ENCODE results near the gene WWOX. TPM values are rescaled to one million over a fixed set of nuclear protein-coding genes. Genes with fewer than 3 reads are reported as not detected.

WWOX gene
- total and polyA plus RNA-seq, 3 donors from 2014 or later, result 20.6 to 76.7 (median 64.1) TPM

DNA sequence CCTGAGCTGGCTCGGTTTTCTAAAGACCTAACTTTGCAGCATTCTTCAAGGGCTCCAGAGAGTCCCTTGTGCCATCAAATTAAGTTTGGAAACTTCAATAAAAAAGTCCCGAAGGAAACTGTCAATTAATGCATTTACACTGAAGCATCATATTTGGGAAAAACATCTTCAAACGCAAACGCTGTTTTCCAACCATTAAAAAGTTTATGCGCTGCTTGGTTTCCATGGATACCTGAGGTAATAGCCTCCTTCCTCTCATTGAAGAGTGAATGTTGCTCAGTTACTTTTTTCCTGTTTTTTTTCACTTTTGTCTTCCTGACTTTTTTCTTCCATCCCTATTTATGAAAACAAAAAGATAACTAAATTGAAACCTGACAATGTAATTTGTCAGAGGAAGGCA is 1102.0 kb downstream of the WWOX start:
- Histone ChIP-seq H3K4me1 (peaks cover 6% of the 10 kb centered on the region), H3K9me3 (no peaks in the 10 kb centered on the region), H3K27ac (no peak overlapping the region), H3K36me3 (ENCODE audit: low read depth, missing control alignments) (no peaks in the 10 kb centered on the region), H3K4me3 (no peak overlapping the region), H3K27me3 (no peaks in the 10 kb centered on the region)
- 68 to 73% methylated on average over 5 of the region's 5 CpGs for WGBS, 2 donors
- TF ChIP-seq, protein P1, sequence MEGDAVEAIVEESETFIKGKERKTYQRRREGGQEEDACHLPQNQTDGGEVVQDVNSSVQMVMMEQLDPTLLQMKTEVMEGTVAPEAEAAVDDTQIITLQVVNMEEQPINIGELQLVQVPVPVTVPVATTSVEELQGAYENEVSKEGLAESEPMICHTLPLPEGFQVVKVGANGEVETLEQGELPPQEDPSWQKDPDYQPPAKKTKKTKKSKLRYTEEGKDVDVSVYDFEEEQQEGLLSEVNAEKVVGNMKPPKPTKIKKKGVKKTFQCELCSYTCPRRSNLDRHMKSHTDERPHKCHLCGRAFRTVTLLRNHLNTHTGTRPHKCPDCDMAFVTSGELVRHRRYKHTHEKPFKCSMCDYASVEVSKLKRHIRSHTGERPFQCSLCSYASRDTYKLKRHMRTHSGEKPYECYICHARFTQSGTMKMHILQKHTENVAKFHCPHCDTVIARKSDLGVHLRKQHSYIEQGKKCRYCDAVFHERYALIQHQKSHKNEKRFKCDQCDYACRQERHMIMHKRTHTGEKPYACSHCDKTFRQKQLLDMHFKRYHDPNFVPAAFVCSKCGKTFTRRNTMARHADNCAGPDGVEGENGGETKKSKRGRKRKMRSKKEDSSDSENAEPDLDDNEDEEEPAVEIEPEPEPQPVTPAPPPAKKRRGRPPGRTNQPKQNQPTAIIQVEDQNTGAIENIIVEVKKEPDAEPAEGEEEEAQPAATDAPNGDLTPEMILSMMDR (IDR thresholded peaks at IDR 0.05), result no peak
- no peak for TF ChIP-seq POLR2A (IDR thresholded peaks at IDR 0.05)
- intact Hi-C loops (cut with DNase I; ENCODE audit: low total_unique reads), result no loop called here
- DNase-seq, result no peak

DNA sequence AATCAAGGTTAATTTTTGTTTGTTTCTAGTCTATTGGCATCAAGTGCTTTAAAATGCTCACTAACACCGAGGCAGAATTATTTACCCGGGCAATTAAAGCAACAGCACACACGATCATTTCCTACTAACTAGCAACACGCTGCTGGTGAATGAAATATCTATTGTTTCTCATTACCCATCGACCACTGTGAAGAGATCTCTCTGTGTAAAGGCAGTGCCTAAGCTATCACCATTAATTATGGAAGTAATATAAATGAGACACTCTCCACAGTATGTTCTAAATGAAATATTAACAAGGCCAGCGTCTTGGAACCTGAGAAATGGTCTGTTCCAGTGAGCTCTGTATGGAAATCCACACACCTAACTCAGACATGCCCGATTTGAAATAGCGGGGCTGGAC is 1103.5 kb downstream of the WWOX start:
- intact Hi-C loops (cut with DNase I; ENCODE audit: low total_unique reads), result no loop called here
- 89 to 96% methylated on average over 8 of the region's 8 CpGs for WGBS, 2 donors

DNA sequence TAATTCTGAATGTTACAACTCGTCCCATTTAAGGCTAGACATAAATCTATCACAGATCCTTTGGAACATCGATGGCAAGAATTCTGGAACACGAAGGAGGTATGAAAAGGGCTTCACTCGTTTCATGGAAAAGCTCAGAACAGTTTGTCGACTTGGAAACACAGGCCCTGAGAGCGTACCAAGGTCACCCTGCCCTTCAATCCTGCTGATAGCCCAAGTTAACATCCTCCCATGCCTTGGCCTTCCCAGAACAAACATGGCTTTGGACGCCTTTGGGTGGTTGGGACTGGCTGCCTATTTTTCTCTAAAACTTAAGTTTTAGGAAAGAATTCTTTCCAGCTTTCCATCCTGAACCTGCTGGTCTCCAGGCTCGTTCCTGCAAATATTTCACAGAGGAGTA is 1105.0 kb downstream of the WWOX start:
- no peaks in the 10 kb centered on the region for H3K27me3 ChIP-seq
- DNase-seq, result no peak
- peaks cover 6% of the 10 kb centered on the region for H3K4me1 ChIP-seq
- no peaks in the 10 kb centered on the region for H3K9me3 ChIP-seq
- H3K36me3 ChIP-seq (ENCODE audit: low read depth, missing control alignments), result no peaks in the 10 kb centered on the region
- no peak overlapping the region for H3K4me3 ChIP-seq
- TF ChIP-seq POLR2A (IDR thresholded peaks at IDR 0.05), result no peak
- TF ChIP-seq, protein P1 (IDR thresholded peaks at IDR 0.05), result no peak
- H3K27ac ChIP-seq, result no peak overlapping the region
- intact Hi-C loops (cut with DNase I; ENCODE audit: low total_unique reads), result no loop called here
- 44 to 47% methylated on average over 8 of the region's 8 CpGs for WGBS, 2 donors

More for the DNA sequence above, 1103.5 kb downstream of the WWOX start:
- Histone ChIP-seq H3K36me3 (ENCODE audit: low read depth, missing control alignments) (no peaks in the 10 kb centered on the region), H3K27me3 (no peaks in the 10 kb centered on the region), H3K4me3 (no peak overlapping the region), H3K27ac (no peak overlapping the region), H3K9me3 (no peaks in the 10 kb centered on the region), H3K4me1 (peaks cover 6% of the 10 kb centered on the region)
- DNase-seq, result no peak
- TF ChIP-seq, protein P1 (IDR thresholded peaks at IDR 0.05), result no peak
- TF ChIP-seq POLR2A (IDR thresholded peaks at IDR 0.05), result no peak

DNA sequence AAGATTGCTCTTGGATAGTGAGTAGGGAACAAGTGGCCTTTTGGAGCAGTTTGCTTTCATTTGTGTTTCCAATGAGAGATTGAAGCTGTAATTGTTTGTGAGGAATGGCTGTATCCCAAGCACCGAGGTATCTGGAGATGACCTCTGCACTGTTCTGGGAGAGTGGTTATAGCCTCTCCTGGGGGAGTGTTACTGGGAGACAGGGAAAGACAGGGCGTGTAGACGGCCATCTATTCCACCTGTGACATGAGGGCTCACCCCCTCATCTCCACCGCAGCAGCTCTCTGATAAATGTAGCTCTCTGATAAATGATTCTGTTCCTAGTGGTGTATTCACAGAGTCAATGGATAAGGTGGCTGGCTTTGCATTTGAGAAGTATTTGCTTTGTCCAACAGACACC is 1107.4 kb downstream of the WWOX start:
- H3K4me3 ChIP-seq, result no peak overlapping the region
- H3K36me3 ChIP-seq (ENCODE audit: low read depth, missing control alignments), result no peaks in the 10 kb centered on the region
- H3K9me3 ChIP-seq, result no peaks in the 10 kb centered on the region
- DNase-seq, result no peak
- 53 to 55% methylated on average over 4 of the region's 4 CpGs for WGBS, 2 donors
- H3K27me3 ChIP-seq, result no peaks in the 10 kb centered on the region
- no peak overlapping the region for H3K27ac ChIP-seq
- intact Hi-C loops (cut with DNase I; ENCODE audit: low total_unique reads), result no loop called here
- no peak for TF ChIP-seq POLR2A (IDR thresholded peaks at IDR 0.05)
- TF ChIP-seq, protein P1 (IDR thresholded peaks at IDR 0.05), result no peak
- peaks cover 6% of the 10 kb centered on the region for H3K4me1 ChIP-seq

DNA sequence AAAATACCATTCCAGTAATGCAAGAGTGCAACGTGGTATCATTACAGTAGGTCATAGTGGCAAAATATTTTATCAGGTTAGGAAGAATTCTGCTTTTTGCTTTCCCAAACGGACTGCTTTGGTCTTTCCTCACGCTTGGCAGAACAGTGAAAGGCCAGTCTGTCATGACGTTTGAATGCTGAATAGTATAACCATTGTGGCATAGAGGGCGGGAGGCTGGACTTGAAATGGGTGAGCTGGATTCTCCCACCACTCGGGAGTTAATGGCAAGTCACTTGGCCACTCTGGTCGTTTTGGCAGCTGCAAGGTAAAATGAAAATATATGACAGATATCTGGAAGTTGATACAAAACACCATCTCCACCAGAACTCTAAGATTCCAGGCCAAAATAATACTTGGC is 1109.9 kb downstream of the WWOX start:
- no peak for DNase-seq
- Histone ChIP-seq H3K4me1 (peaks cover 6% of the 10 kb centered on the region), H3K27ac (no peak overlapping the region), H3K9me3 (no peaks in the 10 kb centered on the region), H3K27me3 (no peaks in the 10 kb centered on the region), H3K36me3 (ENCODE audit: low read depth, missing control alignments) (no peaks in the 10 kb centered on the region), H3K4me3 (no peak overlapping the region)
- intact Hi-C loops (cut with DNase I; ENCODE audit: low total_unique reads), result no loop called here
- WGBS, 2 donors, result 86 to 87% methylated on average over 7 of the region's 7 CpGs
- TF ChIP-seq, protein P1 (IDR thresholded peaks at IDR 0.05), result no peak
- no peak for TF ChIP-seq POLR2A (IDR thresholded peaks at IDR 0.05)
